Occipital lobe (tissue), 2 donors: ENCODE data around the gene TCF12. TPM values are rescaled to one million over a fixed set of nuclear protein-coding genes. Genes with fewer than 3 reads are reported as not detected.
A peak's percentile ranks its signal among the peaks of the same experiment; 100 is the strongest.

Source experiments
- DNase-seq: peaks from one replicate; lab custom pipeline; 2025; lab: John Stamatoyannopoulos, UW
- total RNA-seq: library from RNA; depleted of rRNA; stranded (reverse); fragments of >200 nt; gene quantifications from one replicate; pipeline ENCODE4 v1.2.3, GENCODE V29; 2014

Gene TCF12
- total RNA-seq, 1 donor from 2014 or later, result 143 TPM

- no peak for DNase-seq
These were observed 97.5 kb downstream of the TCF12 start for GRCh38 chr15:57015897-57016296.

DNA sequence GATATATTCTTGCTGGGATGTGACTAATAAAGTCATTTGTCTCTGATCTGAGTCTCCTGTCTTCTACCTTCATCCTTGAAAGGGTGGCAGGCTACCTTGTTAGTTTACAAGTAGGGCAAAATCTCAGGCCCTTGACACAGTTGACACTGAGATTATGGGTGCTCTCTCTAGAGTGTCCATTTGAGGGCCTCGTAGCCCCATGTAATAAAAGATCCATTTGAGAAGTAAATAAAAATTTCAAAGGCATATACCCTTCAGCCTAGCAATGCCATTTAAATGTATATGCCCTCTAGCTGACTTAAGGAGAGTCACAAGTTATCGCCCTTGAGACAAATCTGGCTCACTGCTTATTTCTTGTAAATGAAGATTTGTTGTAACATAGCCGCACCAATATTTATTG is 98.6 kb downstream of the TCF12 start:
- DNase-seq, result no peak

- DNase-seq, result no peak
These were observed 99.7 kb downstream of the TCF12 start for GRCh38 chr15:57018151-57018550.

GRCh38 chr15:57019496-57020160 is 101.2 kb downstream of the TCF12 start:
- no peak for DNase-seq

GRCh38 chr15:57025264-57025926 is 107.0 kb downstream of the TCF12 start:
- no peak for DNase-seq

GRCh38 chr15:57026016-57026592 is 107.7 kb downstream of the TCF12 start:
- DNase-seq, result no peak

DNA sequence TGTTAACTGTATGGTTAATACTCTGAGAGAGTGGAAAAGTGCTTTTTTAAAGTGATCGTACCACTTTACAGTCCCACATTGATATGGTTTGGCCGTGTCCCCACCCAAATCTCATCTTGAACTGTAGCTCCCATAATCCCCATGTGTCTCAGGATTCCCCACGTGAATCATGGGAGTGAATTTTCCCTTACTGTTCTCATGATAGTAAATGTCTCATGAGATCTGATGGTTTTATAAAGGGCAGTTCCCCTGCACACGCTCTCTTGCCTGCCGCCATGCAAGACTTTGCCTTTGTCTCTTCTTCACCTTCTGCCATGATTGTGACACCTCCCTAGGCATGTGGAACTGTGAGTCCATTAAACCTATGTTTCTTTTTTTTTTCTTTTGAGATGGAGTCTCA is 109.2 kb downstream of the TCF12 start:
- no peak for DNase-seq

- no peak for DNase-seq
These were observed 109.7 kb downstream of the TCF12 start for GRCh38 chr15:57028176-57028575.

GRCh38 chr15:57030011-57030410 is 111.6 kb downstream of the TCF12 start:
- no peak for DNase-seq

DNA sequence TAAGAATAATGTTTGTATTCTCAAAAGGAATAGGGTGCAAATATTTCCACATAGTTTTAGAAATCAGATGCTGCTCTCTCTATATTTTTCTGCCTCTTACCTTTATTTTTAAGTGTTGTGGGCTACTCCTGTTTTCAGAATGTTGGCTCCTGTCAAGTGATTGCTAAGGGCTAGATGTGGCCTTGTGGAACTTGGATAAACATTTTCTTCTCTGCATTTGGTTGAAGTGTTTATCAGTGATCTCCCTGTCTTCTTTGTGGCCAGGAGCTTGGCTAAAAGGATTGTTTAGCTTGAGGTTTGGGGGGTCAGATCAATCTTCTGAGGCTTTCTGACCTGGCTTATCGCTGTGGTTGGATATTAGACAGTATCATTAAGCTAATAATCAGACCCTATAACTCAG is 112.6 kb downstream of the TCF12 start:
- DNase-seq, result no peak

- DNase-seq, result peak; percentile 12
These were observed 113.2 kb downstream of the TCF12 start for GRCh38 chr15:57031605-57032004.

GRCh38 chr15:57032338-57032737 is 113.9 kb downstream of the TCF12 start:
- DNase-seq, result no peak

DNA sequence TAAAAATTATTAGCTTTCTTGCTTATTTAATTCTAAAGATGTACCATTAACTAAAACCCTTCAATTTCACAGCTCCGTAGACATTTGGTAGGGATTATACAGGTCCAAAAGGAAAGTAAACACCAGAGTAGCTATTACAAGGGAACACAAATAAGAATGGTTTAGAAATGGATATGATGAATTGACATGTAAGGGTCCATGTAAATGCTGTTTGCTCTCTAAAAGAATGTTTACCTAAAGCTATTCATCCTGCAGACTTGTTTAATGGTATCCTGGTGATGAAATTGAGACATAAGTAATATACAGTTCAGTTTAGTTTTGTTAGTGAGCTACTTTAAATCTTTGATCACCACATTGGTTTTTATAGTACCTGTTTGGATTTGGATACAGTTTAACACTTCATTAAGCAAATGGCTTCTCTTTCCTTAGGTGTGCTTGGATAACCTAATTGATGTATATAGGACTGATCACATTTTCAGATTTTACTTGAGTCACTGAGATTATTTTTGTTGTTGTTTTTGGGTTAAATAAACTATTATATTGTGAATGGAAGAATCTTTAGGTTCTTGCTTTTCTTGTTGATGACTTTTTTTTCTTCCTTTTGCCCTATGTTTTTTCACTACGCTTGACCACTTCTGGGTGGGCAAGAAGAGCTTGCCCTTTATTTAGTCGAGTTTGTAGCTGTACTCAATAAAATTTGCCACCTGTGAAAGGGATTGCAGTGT is 115.4 kb downstream of the TCF12 start:
- no peak for DNase-seq

DNA sequence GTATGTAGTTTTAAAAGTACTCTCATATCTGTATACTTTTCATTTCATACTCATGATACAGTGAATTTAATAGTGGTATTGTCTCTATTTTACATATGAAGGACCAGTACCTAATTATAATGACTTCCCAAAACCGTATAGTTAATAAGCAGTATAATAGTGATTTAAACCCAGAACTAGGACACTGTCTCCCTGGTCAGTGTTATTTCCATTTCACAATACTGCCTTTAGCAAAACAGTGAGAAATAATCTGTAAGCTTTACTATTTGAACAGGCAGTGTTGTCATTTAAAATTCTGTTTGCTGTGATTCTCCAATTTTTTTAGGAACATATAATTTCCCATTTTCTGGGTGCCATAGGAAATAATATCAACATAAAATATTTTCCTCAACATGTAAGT is 116.2 kb downstream of the TCF12 start:
- no peak for DNase-seq

DNA sequence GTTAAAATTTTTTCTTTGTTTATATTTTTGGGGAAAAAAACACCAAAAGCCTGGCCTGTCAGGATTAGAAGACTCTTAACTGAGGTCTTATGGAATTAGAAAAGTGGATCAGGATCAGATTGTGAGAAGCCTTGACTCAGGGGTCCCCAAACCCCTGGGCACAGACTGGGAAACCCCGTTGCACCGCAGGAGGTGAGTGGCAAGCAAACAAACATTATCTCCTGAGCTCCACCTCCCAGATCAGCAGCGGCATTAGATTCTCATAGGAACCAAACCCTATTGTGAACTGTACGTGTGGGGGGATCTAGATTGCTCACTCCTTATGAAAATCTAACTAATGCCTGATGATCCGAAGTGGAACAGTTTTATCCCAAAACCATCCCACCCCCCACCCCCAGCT is 117.2 kb downstream of the TCF12 start:
- no peak for DNase-seq

DNA sequence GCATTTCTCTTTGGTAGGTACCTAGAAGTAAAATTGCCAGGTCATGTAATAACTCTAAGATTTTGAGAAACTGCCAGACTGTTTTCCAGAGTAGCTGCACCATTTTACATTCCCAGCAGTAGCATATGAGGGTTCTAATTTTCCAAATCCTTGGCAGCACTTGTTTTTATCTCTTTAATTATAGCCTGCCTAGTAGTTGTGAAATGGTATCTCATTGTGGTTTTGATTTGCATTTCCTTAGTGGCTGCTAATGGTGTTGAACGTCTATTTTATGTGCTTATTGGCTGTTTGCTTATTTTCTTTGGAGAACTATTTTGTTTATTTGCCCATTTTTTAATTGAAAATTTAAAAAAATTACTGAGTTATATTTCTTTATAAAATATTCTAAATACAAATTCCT is 117.9 kb downstream of the TCF12 start:
- DNase-seq, result no peak

GRCh38 chr15:57037548-57037947 is 119.1 kb downstream of the TCF12 start:
- DNase-seq, result no peak

DNA sequence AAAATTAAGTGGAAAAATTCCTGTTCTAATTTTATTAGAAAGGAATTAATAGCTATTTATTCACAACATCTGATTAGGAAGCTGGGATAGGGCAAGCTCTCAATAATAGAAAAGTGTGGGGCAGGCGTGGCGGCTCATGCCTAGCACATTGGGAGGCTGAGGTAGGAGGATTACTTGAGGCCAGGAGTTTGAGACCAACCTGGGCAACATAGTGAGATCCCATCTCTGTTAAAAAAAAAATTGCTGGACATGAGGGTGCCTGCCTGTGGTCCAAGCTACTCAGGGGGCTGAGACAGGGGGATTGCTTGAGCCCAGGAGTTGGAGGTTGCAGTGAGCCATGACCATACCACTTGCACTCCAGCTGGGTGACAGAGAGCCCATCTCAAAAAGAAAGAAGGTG is 119.6 kb downstream of the TCF12 start:
- no peak for DNase-seq

- no peak for DNase-seq
These were observed 120.1 kb downstream of the TCF12 start for GRCh38 chr15:57038496-57038895.

- no peak for DNase-seq
These were observed 123.0 kb downstream of the TCF12 start for GRCh38 chr15:57041416-57041815.

DNA sequence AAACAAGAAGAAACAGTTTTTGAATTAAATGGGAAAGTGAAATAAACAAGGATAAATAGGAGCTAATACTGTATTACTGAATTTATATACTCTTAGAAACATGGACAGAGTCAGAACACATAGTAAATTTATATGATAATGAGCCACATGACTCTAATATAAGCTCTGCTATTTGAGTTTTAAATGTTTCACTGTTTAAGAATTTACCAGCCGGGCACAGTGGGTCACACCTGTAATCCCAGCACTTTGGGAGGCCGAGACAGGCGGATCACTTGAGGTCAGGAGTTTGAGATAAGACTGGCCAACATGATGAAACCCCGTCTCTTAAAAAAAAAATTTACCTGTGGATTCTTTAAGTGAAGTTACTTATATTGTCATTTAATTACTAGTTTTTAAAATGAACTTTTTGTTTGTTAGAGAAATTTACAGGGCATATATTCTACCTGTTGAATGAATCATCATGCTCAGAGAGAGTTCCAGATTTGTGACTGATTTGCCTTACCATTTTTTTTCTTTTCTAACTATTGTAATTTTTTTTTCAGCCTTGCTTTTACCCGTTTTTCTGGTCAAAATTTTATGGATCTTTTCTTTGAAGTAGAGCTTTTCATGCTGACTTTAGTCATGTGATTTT is 125.7 kb downstream of the TCF12 start:
- DNase-seq, result no peak

DNA sequence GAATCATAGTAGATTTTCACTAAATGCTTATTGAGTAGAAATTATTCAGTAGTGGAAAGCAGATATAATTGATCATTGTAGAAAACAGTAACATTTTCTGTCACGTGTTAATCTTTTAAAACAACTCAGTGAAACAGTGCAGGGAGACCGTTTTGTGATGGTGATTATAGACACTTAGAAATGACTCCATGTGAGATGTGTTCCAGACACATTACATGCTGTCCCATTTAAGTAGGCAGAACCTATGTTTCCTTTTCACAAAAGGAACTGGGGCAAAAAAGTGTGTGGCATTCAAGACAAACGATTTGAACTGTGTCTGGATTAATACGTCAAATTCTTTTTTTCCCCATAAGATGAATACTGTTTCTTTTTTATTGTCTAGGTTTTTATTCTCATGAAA is 126.5 kb downstream of the TCF12 start:
- DNase-seq, result no peak
